ENCODE data around the gene ST6GALNAC4. TPM values are rescaled to one million over a fixed set of nuclear protein-coding genes. Genes with fewer than 3 reads are reported as not detected.

Gene ST6GALNAC4
- total RNA-seq, 1 experiment from 2014 or later: 38.0 TPM

- no peaks in the 10 kb centered on the region for H3K27me3 ChIP-seq (ENCODE audit: control insufficient read depth, insufficient read depth, low read length)
- DNase-seq (ENCODE audit: low read depth, low spot score): no peak
- in situ Hi-C loops (cut with HindIII; ENCODE audit: low pct_unique_long_range_greater_than_20kb, low sequenced_read_pairs) (loop anchor here (25.0 kb wide), 1 partner anchor 143 kb away; no protein-coding TSS in a partner anchor), intact Hi-C loops (cut with micrococcal nuclease; ENCODE audit: unreplicated experiment) (loop anchor here (5.0 kb wide), 2 partner anchors 33 to 93 kb away; no protein-coding TSS in a partner anchor)
- no peak overlapping the region for H3K4me3 ChIP-seq (ENCODE audit: low read depth in 2 of 2, low read length in 2 of 2)
- no peak for ATAC-seq
- H3K36me3 ChIP-seq (ENCODE audit: control insufficient read depth, insufficient read depth, low read length): peaks cover 7% of the 10 kb centered on the region
- TF ChIP-seq CTCF (IDR thresholded peaks at IDR 0.05) (no peak), POLR2AphosphoS5 (IDR thresholded peaks at IDR 0.05; ENCODE audit: low read depth, low read length) (no peak), REST (IDR thresholded peaks at IDR 0.05; ENCODE audit: insufficient read depth in 1 of 2, low read depth in 2 of 2, low read length in 1 of 2) (no peak), SIN3A (IDR thresholded peaks at IDR 0.05; ENCODE audit: borderline replicate concordance, insufficient read depth, low read depth, low read length) (no peak)
- no TSS peak for BruUV-seq (replicated peaks)
- ChIA-PET CTCF (interaction anchor here (0.6 to 1.3 kb wide), 2 partner anchors 83 to 90 kb away, joined by 6 to 8 read pairs; no protein-coding TSS in a partner anchor), POLR2A (no interaction called here)
- peaks cover 84% of the 10 kb centered on the region for H3K4me1 ChIP-seq (ENCODE audit: control insufficient read depth, insufficient read depth, low read length)
- H3K27ac ChIP-seq (ENCODE audit: low read length): peak overlapping the region; percentile 17; the same call in 1 of the 2 replicates
- no peaks in the 10 kb centered on the region for H3K9me3 ChIP-seq (ENCODE audit: control insufficient read depth, insufficient read depth, low read depth, low read length)
These were observed 27.9 kb upstream of the ST6GALNAC4 start for GRCh38 chr9:127944586-127945218.

GRCh38 chr9:127943731-127944144, 26.9 kb upstream of the ST6GALNAC4 start:
- no TSS peak for BruUV-seq (replicated peaks)
- in situ Hi-C loops (cut with HindIII; ENCODE audit: low pct_unique_long_range_greater_than_20kb, low sequenced_read_pairs): loop anchor here (25.0 kb wide), 1 partner anchor 144 kb away; no protein-coding TSS in a partner anchor

More at GRCh38 chr9:127943731-127944144, 26.9 kb upstream of the ST6GALNAC4 start:
- no peak overlapping the region for H3K4me3 ChIP-seq (ENCODE audit: low read depth in 2 of 2, low read length in 2 of 2)
- no peak for TF ChIP-seq POLR2AphosphoS5 (IDR thresholded peaks at IDR 0.05; ENCODE audit: low read depth, low read length)
- no peak for TF ChIP-seq TCF7L2 (IDR thresholded peaks at IDR 0.05; ENCODE audit: low read depth, low read length)
- TF ChIP-seq SIN3A (IDR thresholded peaks at IDR 0.05; ENCODE audit: borderline replicate concordance, insufficient read depth, low read depth, low read length): no peak
- no peak for TF ChIP-seq REST (IDR thresholded peaks at IDR 0.05; ENCODE audit: insufficient read depth in 1 of 2, low read depth in 2 of 2, low read length in 1 of 2)
- peak; percentile 86 for TF ChIP-seq CTCF (IDR thresholded peaks at IDR 0.05)
- DNase-seq (ENCODE audit: low read depth, low spot score) (no peak), ATAC-seq (peak; percentile 69)
- peaks cover 83% of the 10 kb centered on the region for H3K4me1 ChIP-seq (ENCODE audit: control insufficient read depth, insufficient read depth, low read length)
- H3K36me3 ChIP-seq (ENCODE audit: control insufficient read depth, insufficient read depth, low read length): peaks cover 7% of the 10 kb centered on the region
- intact Hi-C loops (cut with micrococcal nuclease; ENCODE audit: unreplicated experiment): loop anchor here (5.0 kb wide), 2 partner anchors 34 to 94 kb away; no protein-coding TSS in a partner anchor
- H3K27me3 ChIP-seq (ENCODE audit: control insufficient read depth, insufficient read depth, low read length): no peaks in the 10 kb centered on the region
- ChIA-PET POLR2A (no interaction called here), CTCF (interaction anchor here (0.7 to 1.3 kb wide), 2 partner anchors 91 to 174 kb away, joined by 3 to 8 read pairs; no protein-coding TSS in a partner anchor)
- no peaks in the 10 kb centered on the region for H3K9me3 ChIP-seq (ENCODE audit: control insufficient read depth, insufficient read depth, low read depth, low read length)
- H3K27ac ChIP-seq (ENCODE audit: low read length): peak overlapping the region; percentile 57

All from Panc1 (cell line).